GM12875 (cell line): ENCODE results near the gene FAM47A.

Source experiments
- H3K4me3 ChIP-seq: one replicate; pipeline ENCODE4 v1.5.1; 2011; ENCODE audit warnings: low read depth, low read length, control low read depth
- TF ChIP-seq, protein P1 (sequence below): IDR thresholded peaks from 2 replicates; pipeline ENCODE4 v1.5.1; 2011; ENCODE audit warnings: low read depth, mild to moderate bottlenecking, control low read depth, inconsistent platforms, low read length, moderate library complexity, borderline replicate concordance; ENCODE audit not compliant: insufficient read depth

Gene FAM47A

GRCh38 chrX:34126011-34126410 lies 6.1 kb downstream of the FAM47A start:
- no peak overlapping the region for H3K4me3 ChIP-seq

DNA sequence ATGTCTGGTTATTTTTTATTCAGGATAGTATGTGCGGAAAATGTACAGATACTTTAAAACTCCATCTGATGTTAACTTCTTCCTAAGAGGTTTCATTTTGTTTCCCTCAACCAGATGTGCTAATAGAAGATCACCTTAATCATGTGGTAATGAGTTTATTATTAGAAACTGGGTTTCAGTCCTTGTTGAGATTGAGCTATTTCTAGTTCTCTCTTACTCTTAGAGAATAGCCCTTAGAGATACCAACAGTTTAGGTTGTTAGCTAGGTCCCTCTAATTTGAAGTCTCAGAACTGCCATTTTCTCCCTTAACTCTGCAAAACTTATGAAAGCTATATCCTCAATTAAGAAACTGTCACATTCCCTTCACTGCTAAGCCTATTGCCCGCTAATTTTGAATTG lies 13.0 kb downstream of the FAM47A start:
- no peak overlapping the region for H3K4me3 ChIP-seq
- TF ChIP-seq, protein P1, sequence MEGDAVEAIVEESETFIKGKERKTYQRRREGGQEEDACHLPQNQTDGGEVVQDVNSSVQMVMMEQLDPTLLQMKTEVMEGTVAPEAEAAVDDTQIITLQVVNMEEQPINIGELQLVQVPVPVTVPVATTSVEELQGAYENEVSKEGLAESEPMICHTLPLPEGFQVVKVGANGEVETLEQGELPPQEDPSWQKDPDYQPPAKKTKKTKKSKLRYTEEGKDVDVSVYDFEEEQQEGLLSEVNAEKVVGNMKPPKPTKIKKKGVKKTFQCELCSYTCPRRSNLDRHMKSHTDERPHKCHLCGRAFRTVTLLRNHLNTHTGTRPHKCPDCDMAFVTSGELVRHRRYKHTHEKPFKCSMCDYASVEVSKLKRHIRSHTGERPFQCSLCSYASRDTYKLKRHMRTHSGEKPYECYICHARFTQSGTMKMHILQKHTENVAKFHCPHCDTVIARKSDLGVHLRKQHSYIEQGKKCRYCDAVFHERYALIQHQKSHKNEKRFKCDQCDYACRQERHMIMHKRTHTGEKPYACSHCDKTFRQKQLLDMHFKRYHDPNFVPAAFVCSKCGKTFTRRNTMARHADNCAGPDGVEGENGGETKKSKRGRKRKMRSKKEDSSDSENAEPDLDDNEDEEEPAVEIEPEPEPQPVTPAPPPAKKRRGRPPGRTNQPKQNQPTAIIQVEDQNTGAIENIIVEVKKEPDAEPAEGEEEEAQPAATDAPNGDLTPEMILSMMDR = no peak

More at GRCh38 chrX:34126011-34126410, 6.1 kb downstream of the FAM47A start:
- TF ChIP-seq, protein P1 = no peak

- no peak overlapping the region for H3K4me3 ChIP-seq
- TF ChIP-seq, protein P1 = no peak
These were observed 19.7 kb downstream of the FAM47A start for GRCh38 chrX:34112459-34112858.
